GM12865 (cell line): Measurements from ENCODE around the gene PCDHGB2.
"Not testable (repeated sequence)": the region's sequence is repeated elsewhere in the genome, so short reads cannot be mapped to it uniquely, and the experiment has no call there.

Experiments used
- DNase-seq: peaks from one replicate; pipeline ENCODE4 v3.0.0; 2010; ENCODE audit warnings: low read depth
- H3K4me3 ChIP-seq: 2 replicates; pipeline ENCODE4 v1.5.1; 2011; ENCODE audit warnings: mild to moderate bottlenecking, low read depth, low read length, control low read depth
- CTCF ChIP-seq: IDR thresholded peaks from 2 replicates; pipeline ENCODE4 v1.5.1; 2011; ENCODE audit warnings: low read length, control low read depth, low read depth, inconsistent platforms; ENCODE audit not compliant: insufficient read depth; ENCODE audit errors: missing control alignments

PCDHGB2 gene

DNA sequence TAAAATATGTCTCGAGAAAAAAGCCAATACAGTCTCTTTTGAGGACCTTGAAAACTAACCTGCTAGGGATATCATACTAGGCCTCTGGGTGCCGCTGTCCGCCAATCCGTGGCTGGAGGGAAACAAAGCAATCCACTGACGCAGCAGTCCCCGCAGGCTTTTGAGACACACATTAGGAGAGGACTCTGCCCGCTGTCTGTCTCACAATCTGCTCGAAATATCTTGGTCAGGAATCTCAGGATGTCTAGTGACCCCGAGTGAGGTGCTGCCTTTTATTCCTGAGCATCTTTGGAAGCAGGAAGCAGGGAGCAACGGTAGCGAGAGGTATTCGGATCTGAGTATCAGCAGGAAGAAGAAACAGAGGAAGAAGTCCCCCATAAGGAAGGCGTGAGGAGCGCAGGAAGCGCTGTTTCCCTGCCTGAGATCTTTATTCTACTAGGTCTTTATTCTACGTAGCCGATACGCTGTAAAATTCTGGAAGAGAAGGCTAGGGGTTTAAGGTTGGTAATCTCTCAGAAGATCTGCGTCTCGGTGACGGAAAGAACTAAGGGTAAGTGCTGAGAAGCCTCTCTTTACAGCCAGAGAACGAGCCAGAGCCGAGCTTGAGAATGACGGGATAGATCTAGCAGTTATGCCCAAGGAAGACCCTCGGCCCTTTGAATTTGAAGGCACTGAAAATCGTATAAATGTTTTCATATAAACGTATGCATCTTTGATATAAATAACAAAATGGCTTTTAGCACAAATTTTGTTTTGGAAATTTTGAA, 33.5 kb upstream of the PCDHGB2 start:
- DNase-seq: peak; percentile 79
- TF ChIP-seq CTCF: peak; percentile 57
- peak overlapping the region; percentile 68 for H3K4me3 ChIP-seq

DNA sequence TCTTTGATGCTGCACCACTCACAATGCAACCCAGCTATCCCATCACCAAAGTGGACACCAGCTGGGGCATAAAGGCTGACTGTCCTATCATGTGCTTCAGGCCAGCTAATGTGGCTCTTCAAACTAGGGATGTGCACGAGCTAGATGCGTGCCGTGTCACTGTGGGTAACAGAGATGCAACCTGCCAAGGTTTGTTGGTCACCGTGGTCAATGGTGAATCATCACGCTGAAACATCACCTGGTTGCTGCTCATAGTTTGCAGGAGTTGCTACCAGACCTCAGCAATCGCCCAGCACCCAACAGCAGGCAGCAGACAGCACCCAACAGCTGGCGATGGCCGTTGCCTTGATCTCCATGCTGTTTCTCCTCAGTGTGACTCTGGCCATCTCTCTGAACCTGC, 31.6 kb upstream of the PCDHGB2 start:
- no peak overlapping the region for H3K4me3 ChIP-seq
- no peak for TF ChIP-seq CTCF
- no peak for DNase-seq

DNA sequence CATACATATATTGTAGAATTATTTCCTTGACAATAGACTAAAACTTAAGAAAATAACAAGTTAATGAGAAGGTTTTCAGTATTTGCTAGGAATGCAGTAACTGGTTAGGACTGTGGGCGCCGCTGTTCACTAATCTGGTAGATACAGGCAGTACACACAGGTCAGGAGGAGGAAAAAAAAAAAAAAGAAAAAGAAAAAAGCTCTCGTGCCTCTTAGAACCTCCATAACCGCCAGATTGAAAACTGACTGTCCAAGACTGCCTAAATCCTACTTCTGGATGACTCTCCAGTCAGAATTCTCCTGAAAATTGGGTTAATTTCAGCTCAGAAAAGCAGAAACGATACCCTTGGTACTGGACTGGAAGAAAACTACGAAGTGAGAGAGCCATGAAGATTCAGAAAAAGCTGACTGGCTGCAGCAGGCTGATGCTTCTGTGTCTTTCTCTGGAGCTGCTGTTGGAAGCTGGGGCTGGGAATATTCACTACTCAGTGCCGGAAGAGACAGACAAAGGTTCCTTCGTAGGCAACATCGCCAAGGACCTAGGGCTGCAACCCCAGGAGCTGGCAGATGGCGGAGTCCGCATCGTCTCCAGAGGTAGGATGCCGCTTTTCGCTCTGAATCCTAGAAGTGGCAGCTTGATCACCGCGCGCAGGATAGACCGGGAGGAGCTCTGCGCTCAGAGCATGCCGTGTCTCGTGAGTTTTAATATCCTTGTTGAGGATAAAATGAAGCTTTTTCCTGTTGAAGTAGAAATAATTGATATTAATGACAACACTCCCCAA, 29.3 kb upstream of the PCDHGB2 start, which contains the start of gene PCDHGA1:
TSS of gene PCDHGA1 (plus strand) at position 216 of the 782 bp plus-strand sequence.
- H3K4me3 ChIP-seq: peak within 1 kb of the TSS; percentile 38
- DNase-seq: peak; percentile 69
- TF ChIP-seq CTCF: peak; percentile 55

GRCh38 chr5:141332571-141332970, 27.2 kb upstream of the PCDHGB2 start:
- H3K4me3 ChIP-seq, DNase-seq: not testable (repeated sequence)

DNA sequence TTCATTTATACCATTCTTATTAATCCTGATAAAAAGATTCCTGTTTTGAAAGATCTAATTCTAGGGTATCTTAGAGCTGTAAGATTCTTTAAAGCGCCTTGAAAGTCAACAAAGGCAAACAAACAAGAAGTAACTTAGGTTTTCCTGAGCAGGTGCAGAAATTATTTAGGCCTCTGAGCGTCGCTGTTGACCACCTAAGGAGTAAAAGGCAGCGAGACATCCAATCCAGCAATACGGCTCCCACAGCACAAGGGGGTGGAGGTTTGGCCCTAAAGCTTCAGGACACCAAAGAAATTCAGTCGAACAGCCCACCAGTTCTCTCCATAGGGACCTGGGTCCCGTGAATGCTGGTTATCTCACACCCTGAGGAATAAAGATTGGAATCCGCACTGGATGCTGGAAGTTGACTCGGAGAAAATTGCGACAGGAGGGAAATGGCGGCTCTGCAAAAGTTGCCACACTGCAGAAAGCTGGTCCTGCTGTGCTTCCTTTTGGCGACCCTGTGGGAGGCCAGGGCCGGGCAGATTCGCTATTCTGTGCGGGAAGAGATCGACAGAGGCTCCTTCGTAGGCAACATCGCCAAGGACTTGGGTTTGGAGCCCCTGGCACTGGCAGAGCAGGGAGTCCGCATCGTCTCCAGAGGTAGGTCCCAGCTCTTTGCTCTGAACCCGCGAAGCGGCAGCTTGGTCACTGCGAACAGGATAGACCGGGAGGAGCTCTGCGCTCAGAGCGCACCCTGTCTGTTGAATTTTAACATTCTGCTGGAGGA, 21.1 kb upstream of the PCDHGB2 start, which contains the start of gene PCDHGA2:
TSS of gene PCDHGA2 (plus strand) at position 223 of the 769 bp plus-strand sequence.
- no peak within 1 kb of the TSS for H3K4me3 ChIP-seq
- peak; percentile 53 for DNase-seq
- TF ChIP-seq CTCF: peak; percentile 23

DNA sequence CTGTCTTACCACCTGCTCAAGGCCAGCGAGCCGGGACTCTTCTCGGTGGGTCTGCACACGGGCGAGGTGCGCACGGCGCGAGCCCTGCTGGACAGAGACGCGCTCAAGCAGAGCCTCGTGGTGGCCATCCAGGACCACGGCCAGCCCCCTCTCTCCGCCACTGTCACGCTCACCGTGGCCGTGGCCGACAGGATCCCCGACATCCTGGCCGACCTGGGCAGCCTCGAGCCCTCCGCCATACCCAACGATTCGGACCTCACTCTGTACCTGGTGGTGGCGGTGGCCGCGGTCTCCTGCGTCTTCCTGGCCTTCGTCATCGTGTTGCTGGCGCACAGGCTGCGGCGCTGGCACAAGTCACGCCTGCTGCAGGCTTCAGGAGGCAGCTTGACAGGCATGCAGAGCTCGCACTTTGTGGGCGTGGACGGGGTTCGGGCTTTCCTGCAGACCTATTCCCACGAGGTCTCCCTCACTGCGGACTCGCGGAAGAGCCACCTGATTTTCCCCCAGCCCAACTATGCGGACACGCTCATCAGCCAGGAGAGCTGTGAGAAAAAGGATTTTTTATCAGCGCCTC, 18.9 kb upstream of the PCDHGB2 start:
- DNase-seq, H3K4me3 ChIP-seq: not testable (repeated sequence)

- DNase-seq: no peak
- no peak for TF ChIP-seq CTCF
- H3K4me3 ChIP-seq: no peak overlapping the region
These were observed 17.0 kb upstream of the PCDHGB2 start for GRCh38 chr5:141342773-141343172.
